CD4-positive, alpha-beta T cell treated with Interleukin-17A for 1 hour (primary cell): ENCODE data around the gene RNPEP.
"Not testable (repeated sequence)": the region's sequence is repeated elsewhere in the genome, so short reads cannot be mapped to it uniquely, and the experiment has no call there.

Experiments used
- DNase-seq: peaks from one replicate; pipeline ENCODE4 v3.0.0-alpha.2; 2020

RNPEP gene

GRCh38 chr1:201962382-201962781 is 20.1 kb upstream of the RNPEP start:
- DNase-seq: not testable (repeated sequence)

GRCh38 chr1:201964261-201964660 is 18.2 kb upstream of the RNPEP start:
- no peak for DNase-seq

- no peak for DNase-seq
Observed at GRCh38 chr1:201966171-201966570, 16.3 kb upstream of the RNPEP start.

- DNase-seq: no peak
Observed at GRCh38 chr1:201968202-201968925, 14.1 kb upstream of the RNPEP start.

- no peak for DNase-seq
Observed at GRCh38 chr1:201970334-201971159, 11.9 kb upstream of the RNPEP start.

- DNase-seq: peak; percentile 72
Observed at GRCh38 chr1:201982082-201982622, 296 bp upstream of the RNPEP start.

GRCh38 chr1:201983380-201983805 is 945 bp downstream of the RNPEP start:
- DNase-seq: peak; percentile 30

- no peak for DNase-seq
Observed at GRCh38 chr1:201984446-201984845, 2.0 kb downstream of the RNPEP start.

GRCh38 chr1:201985355-201985754 is 2.9 kb downstream of the RNPEP start:
- DNase-seq: no peak

- no peak for DNase-seq
Observed at GRCh38 chr1:201988601-201989000, 6.2 kb downstream of the RNPEP start.

- DNase-seq: no peak
Observed at GRCh38 chr1:201989354-201990128, 7.1 kb downstream of the RNPEP start.

- no peak for DNase-seq
Observed at GRCh38 chr1:201990427-201990826, 8.0 kb downstream of the RNPEP start.

GRCh38 chr1:201999625-202000238 is 17.3 kb downstream of the RNPEP start:
- peak; percentile 33 for DNase-seq

GRCh38 chr1:202002507-202002906 is 20.1 kb downstream of the RNPEP start:
- no peak for DNase-seq

- DNase-seq: no peak
Observed at GRCh38 chr1:202004711-202005110, 22.3 kb downstream of the RNPEP start.

GRCh38 chr1:202005958-202006357 is 23.5 kb downstream of the RNPEP start:
- no peak for DNase-seq

GRCh38 chr1:202007304-202007703 is 24.9 kb downstream of the RNPEP start:
- DNase-seq: no peak

- no peak for DNase-seq
Observed at GRCh38 chr1:202007805-202008489, 25.5 kb downstream of the RNPEP start.

- peak; percentile 62 for DNase-seq
Observed at GRCh38 chr1:202009326-202010179, 27.1 kb downstream of the RNPEP start.

- DNase-seq: no peak
Observed at GRCh38 chr1:202010180-202011015, 27.9 kb downstream of the RNPEP start, which contains the start of gene ELF3. TSS of gene ELF3 (plus strand) at chr1:202010587. CDS start at chr1:202011137, 550 bp downstream.
